HUES6 (cell line): ENCODE data around the gene IRF9.

ENCODE experiments used
- H3K27ac ChIP-seq: 2 replicates; pipeline ENCODE4 v1.7.0; 2013; ENCODE audit warnings: low read depth, mild to moderate bottlenecking, low read length, inconsistent platforms
- H3K27me3 ChIP-seq: 2 replicates; pipeline ENCODE4 v1.6.1; 2013; ENCODE audit warnings: low read length; ENCODE audit not compliant: control insufficient read depth, insufficient read depth
- H3K36me3 ChIP-seq: 2 replicates; pipeline ENCODE4 v1.6.1; 2013; ENCODE audit warnings: low read length; ENCODE audit not compliant: control insufficient read depth, insufficient read depth
- H3K4me1 ChIP-seq: 2 replicates; pipeline ENCODE4 v1.6.1; 2013; ENCODE audit warnings: low read length; ENCODE audit not compliant: control insufficient read depth, insufficient read depth
- H3K4me3 ChIP-seq: 2 replicates; pipeline ENCODE4 v1.5.1; 2013; ENCODE audit warnings: low read depth, low read length
- H3K9ac ChIP-seq: one replicate; pipeline ENCODE4 v1.6.1; 2013; ENCODE audit warnings: mild to moderate bottlenecking, low read length
- H3K9me3 ChIP-seq: 2 replicates; pipeline ENCODE4 v1.6.1; 2013; ENCODE audit warnings: low read depth, low read length; ENCODE audit not compliant: control insufficient read depth, insufficient read depth

The IRF9 gene

DNA sequence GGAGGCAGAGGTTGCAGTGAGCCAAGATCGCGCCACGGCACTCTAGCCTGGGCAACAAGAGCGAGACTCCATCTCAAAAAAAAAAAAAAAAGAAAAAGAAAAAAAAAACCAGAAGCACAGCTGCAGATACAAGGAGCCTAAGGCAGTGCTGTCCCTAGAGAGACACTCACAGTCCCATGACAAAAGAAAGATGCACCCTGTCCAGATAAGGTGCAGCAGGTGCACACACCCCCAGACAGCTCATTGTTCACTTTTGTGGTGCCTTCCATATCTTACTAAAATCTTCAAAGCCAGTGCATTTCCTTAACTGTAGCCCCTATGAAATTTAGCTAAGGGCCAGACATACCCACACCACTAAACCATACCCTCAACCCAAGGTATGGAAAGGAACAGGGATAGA is 38.6 kb upstream of the IRF9 start:
- H3K9ac ChIP-seq: no peak overlapping the region
- H3K36me3 ChIP-seq: peaks cover 57% of the 10 kb centered on the region
- no peaks in the 10 kb centered on the region for H3K4me1 ChIP-seq
- H3K27ac ChIP-seq: no peak overlapping the region
- no peaks in the 10 kb centered on the region for H3K9me3 ChIP-seq
- H3K4me3 ChIP-seq: no peak overlapping the region
- H3K27me3 ChIP-seq: no peaks in the 10 kb centered on the region

DNA sequence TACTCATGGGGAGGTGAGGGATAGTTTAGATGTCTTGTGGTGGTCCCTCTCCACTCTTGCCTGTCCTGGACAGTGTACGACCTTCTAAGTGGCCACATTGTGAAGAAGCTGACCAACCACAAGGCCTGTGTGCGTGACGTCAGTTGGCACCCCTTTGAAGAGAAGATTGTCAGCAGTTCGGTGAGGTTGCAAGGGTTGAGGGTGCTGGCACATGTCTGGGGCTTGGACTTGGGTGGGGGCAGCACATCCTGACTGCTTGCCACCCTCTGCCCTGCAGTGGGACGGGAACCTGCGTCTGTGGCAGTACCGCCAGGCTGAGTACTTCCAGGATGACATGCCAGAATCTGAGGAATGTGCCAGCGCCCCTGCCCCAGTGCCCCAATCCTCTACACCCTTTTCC is 38.2 kb upstream of the IRF9 start:
- no peak overlapping the region for H3K27ac ChIP-seq
- H3K9ac ChIP-seq: no peak overlapping the region
- H3K36me3 ChIP-seq: peaks cover 52% of the 10 kb centered on the region

DNA sequence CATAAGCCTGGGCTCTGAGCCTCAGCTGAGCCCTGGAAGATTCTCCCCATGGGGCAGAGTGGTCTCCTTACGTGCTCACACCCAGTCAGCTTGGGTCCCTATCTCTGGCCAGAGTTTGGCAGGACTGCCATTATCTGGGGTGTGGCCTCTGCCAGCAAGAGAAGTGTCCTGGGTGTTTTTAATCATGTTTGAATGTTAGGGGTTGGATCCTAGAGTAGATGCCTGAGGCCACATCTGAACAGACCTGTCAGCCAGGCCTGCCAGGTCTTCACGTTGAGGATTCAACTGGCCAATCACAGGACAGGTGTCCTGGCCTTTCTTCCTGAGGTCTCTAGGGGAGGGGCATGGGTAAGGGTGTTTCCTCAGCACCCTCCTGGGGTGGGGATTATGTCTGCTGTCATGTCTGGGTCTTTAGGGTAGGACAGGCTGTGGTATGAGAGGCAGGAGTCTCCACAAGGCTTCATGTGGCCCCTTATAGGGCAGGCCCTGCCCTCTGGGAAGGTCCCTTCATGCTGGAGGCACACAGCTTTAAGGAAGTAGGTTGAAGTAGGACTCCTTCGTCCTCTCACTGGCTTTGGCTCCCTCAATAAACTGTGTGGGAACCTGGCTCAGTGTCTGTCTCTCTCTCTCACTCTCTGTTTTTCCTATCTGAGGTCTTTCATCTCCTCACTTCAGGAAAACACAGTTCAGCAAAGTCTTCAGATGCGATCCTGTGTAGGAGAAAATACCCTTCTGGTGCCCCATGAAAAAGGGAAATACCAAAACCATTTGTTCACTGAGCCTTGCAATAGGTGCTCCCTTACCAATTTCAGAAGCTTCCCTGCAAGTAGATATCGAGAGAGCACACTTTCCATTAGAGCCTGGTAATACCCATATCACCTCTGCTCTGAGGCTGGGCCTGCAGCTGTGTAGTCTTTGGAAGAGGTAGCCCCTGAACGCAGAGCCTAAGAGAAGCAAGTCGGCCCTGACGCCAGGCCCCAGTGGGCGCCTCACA is 37.3 kb upstream of the IRF9 start:
- Histone ChIP-seq H3K4me3 (no peak overlapping the region), H3K36me3 (peaks cover 44% of the 10 kb centered on the region), H3K27ac (no peak overlapping the region), H3K9me3 (no peaks in the 10 kb centered on the region), H3K9ac (no peak overlapping the region), H3K4me1 (no peaks in the 10 kb centered on the region), H3K27me3 (no peaks in the 10 kb centered on the region)

More for the DNA sequence above, 38.2 kb upstream of the IRF9 start:
- Histone ChIP-seq H3K9me3 (no peaks in the 10 kb centered on the region), H3K4me1 (no peaks in the 10 kb centered on the region), H3K4me3 (no peak overlapping the region), H3K27me3 (no peaks in the 10 kb centered on the region)

DNA sequence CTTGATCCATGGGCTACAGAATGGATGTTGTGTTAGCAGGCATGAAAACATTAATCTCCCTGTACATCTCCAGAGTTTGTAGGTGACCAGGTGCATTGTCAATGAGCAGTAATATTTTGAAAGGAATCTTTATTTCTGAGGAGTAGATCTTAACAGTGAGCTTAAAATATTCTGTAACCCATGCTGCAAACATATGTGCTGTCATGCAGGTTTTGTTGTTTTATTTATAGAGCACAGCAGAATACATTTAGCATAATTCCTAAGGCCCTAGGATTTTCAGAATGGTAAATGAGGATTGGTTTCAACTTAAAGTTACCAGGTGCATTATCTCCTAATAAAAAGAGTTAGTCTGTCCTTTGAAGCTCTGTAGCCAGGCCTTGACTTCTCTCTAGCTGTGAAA is 34.1 kb upstream of the IRF9 start:
- Histone ChIP-seq H3K27ac (no peak overlapping the region), H3K36me3 (peaks cover 17% of the 10 kb centered on the region), H3K4me1 (no peaks in the 10 kb centered on the region), H3K4me3 (no peak overlapping the region), H3K9ac (no peak overlapping the region), H3K27me3 (no peaks in the 10 kb centered on the region), H3K9me3 (no peaks in the 10 kb centered on the region)

DNA sequence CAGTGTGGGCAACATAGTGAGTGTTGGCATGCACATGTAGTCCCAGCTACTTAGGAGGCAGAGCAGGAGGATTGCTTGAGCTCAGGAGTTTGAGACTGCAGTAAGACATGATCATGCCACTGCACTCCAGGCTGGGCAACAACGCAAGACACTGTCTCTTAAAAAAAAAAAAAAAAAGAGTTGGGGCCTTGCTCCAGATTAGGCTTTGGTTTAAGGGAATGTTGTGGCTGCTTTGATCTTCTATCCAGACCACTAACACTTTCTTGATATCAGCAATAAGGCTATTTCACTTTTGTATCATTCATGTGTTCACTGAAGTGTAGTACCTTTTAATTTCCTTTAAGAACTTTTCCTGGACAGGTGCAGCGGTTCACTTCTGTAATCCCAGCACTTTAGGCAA is 33.4 kb upstream of the IRF9 start:
- Histone ChIP-seq H3K27me3 (no peaks in the 10 kb centered on the region), H3K36me3 (peaks cover 13% of the 10 kb centered on the region)

DNA sequence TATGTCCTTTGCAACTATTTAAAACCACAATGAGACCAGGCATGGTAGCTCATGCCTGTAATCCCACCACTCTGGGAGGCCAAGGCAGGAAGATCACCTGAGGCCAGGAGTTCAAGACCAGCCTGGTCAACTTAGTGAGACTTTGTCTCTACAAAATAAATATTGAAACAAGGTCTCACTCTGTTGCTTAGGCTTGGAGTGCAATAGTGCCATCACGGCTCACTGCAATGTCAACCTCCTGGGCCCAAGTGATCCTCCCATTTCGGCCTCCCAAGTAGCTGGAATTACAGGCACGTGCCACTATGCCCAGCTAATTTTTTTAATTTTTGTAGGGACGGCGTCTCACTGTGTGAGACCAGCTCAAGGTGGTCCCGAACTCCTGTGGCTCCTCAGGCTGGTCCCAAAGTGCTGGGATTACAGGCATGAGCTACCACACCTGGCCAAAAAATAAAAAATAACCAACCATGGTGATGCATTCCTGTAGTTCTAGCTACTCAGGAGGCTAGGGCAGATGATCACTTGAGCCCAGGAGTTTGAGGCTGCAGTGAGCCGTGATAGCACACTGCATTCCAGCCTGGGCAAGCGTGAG is 31.6 kb upstream of the IRF9 start:
- Histone ChIP-seq H3K36me3 (no peaks in the 10 kb centered on the region), H3K9ac (no peak overlapping the region), H3K4me3 (no peak overlapping the region), H3K27ac (no peak overlapping the region), H3K4me1 (no peaks in the 10 kb centered on the region), H3K9me3 (no peaks in the 10 kb centered on the region), H3K27me3 (no peaks in the 10 kb centered on the region)

More for the DNA sequence above, 33.4 kb upstream of the IRF9 start:
- Histone ChIP-seq H3K4me1 (no peaks in the 10 kb centered on the region), H3K9ac (no peak overlapping the region), H3K9me3 (no peaks in the 10 kb centered on the region), H3K4me3 (no peak overlapping the region), H3K27ac (no peak overlapping the region)

DNA sequence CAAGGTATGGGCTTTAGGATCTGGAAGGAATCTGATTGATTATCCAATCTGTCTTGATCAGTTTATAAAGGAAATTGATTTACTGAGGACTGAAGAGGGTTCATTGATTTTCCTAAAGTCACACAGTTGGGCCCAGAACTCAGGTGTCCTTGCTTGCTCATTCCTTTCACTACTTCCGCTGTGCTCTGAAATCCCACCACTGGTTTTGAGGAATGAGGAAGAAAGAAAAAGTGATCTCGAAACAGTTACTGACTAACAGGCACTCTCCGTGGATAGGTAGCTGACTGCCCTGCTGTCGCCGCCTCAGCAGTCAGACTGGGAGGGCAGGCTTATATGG is 30.7 kb upstream of the IRF9 start, which contains the start of gene FITM1:
TSS of gene FITM1 (plus strand) at position 280 of the 337 bp plus-strand sequence. CDS start 905 bp downstream, outside the sequence.
- Histone ChIP-seq H3K9ac (no peak within 1 kb of the TSS), H3K9me3 (no peaks in the 10 kb centered on the region), H3K4me3 (no peak within 1 kb of the TSS), H3K27ac (no peak within 1 kb of the TSS), H3K27me3 (no peaks in the 10 kb centered on the region), H3K4me1 (peaks cover 3% of the 10 kb centered on the region; the same call in 1 of the 2 replicates), H3K36me3 (no peaks in the 10 kb centered on the region)

DNA sequence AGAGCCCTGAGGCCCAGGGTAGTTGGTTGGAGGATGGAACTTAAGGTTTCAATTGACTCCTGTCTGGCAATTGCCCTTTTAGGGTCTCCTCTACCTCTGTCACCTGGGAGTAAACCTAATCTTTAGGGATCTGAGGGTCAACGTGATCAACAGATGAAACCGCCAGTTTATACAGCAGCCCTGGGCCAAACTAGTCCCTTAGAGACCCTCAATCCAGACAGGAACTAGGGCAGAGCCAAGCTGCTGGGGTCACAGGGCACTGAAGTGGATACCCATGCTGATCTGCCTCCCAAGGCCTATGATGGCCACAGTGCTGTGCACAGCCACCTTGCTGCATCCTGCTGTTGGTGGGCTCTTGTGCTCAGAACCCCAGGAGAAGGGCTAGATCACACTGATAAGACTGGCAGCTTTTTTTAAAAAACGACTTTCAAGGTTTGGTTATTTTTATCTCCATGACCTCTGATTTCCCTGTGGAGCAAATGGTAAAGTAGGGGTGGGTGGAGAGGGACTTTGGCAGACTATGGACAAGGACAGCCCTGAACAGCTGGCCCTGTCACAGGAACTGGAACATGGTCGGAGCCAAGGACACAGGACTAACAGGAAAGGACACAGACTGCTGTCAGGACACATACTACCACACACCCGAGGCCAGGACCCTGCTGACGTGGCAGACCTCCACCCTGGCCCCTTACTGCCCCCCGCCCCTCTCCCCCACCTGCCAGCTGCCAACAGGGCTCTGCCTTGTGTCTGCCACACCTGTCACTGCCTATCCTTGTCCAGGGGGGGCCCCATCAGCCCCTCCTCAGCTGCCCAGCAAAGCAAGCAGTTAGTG is 30.1 kb upstream of the IRF9 start:
- no peak overlapping the region for H3K9ac ChIP-seq
- H3K27ac ChIP-seq: no peak overlapping the region
- peaks cover 5% of the 10 kb centered on the region; the same call in 1 of the 2 replicates for H3K4me1 ChIP-seq

DNA sequence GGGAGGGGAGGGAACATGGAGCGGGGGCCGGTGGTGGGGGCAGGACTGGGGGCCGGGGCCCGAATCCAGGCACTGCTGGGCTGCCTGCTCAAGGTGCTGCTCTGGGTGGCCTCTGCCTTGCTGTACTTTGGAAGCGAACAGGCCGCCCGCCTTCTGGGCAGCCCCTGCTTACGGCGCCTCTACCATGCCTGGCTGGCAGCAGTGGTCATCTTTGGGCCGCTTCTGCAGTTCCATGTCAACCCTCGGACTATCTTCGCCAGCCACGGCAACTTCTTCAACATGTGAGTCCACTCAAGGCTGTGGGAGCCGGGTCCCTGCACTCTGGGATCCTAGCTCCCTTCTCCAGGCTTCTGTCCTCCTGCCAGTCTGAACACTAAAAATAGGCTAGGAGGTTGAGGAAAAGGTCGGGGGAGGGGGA is 29.5 kb upstream of the IRF9 start:
- Histone ChIP-seq H3K4me3 (no peak overlapping the region), H3K4me1 (peaks cover 7% of the 10 kb centered on the region), H3K27ac (no peak overlapping the region), H3K9ac (no peak overlapping the region), H3K9me3 (no peaks in the 10 kb centered on the region), H3K27me3 (no peaks in the 10 kb centered on the region), H3K36me3 (no peaks in the 10 kb centered on the region)

More for the DNA sequence above, 30.1 kb upstream of the IRF9 start:
- no peaks in the 10 kb centered on the region for H3K9me3 ChIP-seq
- no peaks in the 10 kb centered on the region for H3K27me3 ChIP-seq
- no peak overlapping the region for H3K4me3 ChIP-seq
- no peaks in the 10 kb centered on the region for H3K36me3 ChIP-seq

DNA sequence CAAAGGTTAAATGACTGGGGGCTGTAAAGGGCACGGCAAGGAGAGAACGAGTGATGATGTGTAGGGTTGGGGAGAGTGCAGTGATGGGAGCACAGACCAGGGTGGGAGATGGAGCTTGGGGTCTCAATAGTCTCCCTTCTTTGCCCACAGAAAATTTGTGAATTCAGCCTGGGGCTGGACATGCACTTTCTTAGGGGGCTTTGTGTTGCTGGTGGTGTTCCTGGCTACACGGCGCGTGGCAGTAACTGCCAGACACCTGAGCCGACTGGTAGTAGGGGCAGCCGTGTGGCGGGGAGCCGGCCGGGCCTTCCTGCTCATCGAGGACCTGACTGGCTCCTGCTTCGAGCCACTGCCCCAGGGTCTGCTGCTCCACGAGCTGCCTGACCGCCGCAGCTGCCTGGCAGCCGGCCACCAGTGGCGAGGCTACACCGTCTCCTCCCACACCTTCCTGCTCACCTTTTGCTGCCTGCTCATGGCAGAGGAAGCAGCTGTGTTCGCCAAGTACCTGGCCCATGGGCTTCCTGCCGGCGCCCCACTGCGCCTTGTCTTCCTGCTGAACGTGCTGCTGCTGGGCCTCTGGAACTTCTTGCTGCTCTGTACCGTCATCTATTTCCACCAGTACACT is 28.9 kb upstream of the IRF9 start:
- Histone ChIP-seq H3K4me1 (peaks cover 10% of the 10 kb centered on the region), H3K9me3 (no peaks in the 10 kb centered on the region), H3K9ac (no peak overlapping the region), H3K4me3 (no peak overlapping the region), H3K36me3 (peaks cover under 1% of the 10 kb centered on the region; the same call in 1 of the 2 replicates), H3K27me3 (no peaks in the 10 kb centered on the region; the same call in 1 of the 2 replicates), H3K27ac (no peak overlapping the region)
